Keratinocyte (primary cell): ENCODE data around the gene MAP2K5. TPM values are rescaled to one million over a fixed set of nuclear protein-coding genes. Genes with fewer than 3 reads are reported as not detected.

ENCODE experiments used
- DNase-seq: peaks from one replicate; pipeline ENCODE4 v3.0.0-alpha.2; 2011; ENCODE audit warnings: low read depth, missing footprints, low spot score
- FAIRE-seq: peaks from 2 replicates; lab custom pipeline; 2011; peaks lifted over from hg19 to GRCh38; lab: Jason Lieb, UNC
- H2AFZ ChIP-seq: 2 replicates; pipeline ENCODE4 v1.6.0; 2012; ENCODE audit warnings: low read length, control low read depth, inconsistent platforms; ENCODE audit not compliant: control insufficient read depth
- H3K27ac ChIP-seq: 2 replicates; pipeline ENCODE4 v1.5.1; 2011; ENCODE audit warnings: low read length; ENCODE audit not compliant: control insufficient read depth, insufficient read depth
- H3K27me3 ChIP-seq: 3 replicates; pipeline ENCODE4 v1.6.0; 2011; ENCODE audit warnings: low read length; ENCODE audit not compliant: control insufficient read depth, insufficient read depth; ENCODE audit errors: extremely low read depth
- H3K36me3 ChIP-seq, 2 experiments: 2 replicates in 1 of 2; 3 replicates in 1 of 2; pipeline ENCODE4 v1.5.1; 2011; ENCODE audit warnings: low read length in 2 of 2, mild to moderate bottlenecking in 1 of 2; ENCODE audit not compliant: control insufficient read depth in 2 of 2, insufficient read depth in 2 of 2; ENCODE audit errors: extremely low read depth in 1 of 2
- H3K4me1 ChIP-seq: 3 replicates; pipeline ENCODE4 v1.5.1; 2011; ENCODE audit warnings: low read length; ENCODE audit not compliant: control insufficient read depth, insufficient read depth; ENCODE audit errors: extremely low read depth
- H3K4me2 ChIP-seq: 3 replicates; pipeline ENCODE4 v1.6.0; 2011; ENCODE audit warnings: low read depth, low read length; ENCODE audit not compliant: control insufficient read depth, insufficient read depth; ENCODE audit errors: extremely low read depth
- H3K4me3 ChIP-seq, 3 experiments: fragments of 200-600 bp in 1 of 3; sonication (generic) in 1 of 3; 2 replicates in 2 of 3; 3 replicates in 1 of 3; pipeline ENCODE4 v1.5.1; 2011 to 2016; ENCODE audit warnings: low read length in 3 of 3, mild to moderate bottlenecking in 3 of 3, control low read depth in 2 of 3, inconsistent platforms in 1 of 3, low read depth in 1 of 3, mixed read lengths in 1 of 3, mixed run types in 1 of 3, moderate library complexity in 1 of 3; ENCODE audit not compliant: control insufficient read depth in 2 of 3, insufficient read depth in 2 of 3; ENCODE audit errors: extremely low read depth in 1 of 3
- H3K79me2 ChIP-seq: 2 replicates; pipeline ENCODE4 v1.6.0; 2012; ENCODE audit warnings: low read length; ENCODE audit not compliant: control insufficient read depth, insufficient read depth
- H3K9ac ChIP-seq: 3 replicates; pipeline ENCODE4 v1.6.0; 2011; ENCODE audit warnings: low read length; ENCODE audit not compliant: control insufficient read depth, insufficient read depth; ENCODE audit errors: extremely low read depth
- H3K9me1 ChIP-seq: 3 replicates; pipeline ENCODE4 v1.6.0; 2011; ENCODE audit warnings: low read length; ENCODE audit not compliant: control insufficient read depth, insufficient read depth; ENCODE audit errors: extremely low read depth
- H3K9me3 ChIP-seq: 2 replicates; pipeline ENCODE4 v1.5.1; 2012; ENCODE audit warnings: low read depth, low read length; ENCODE audit not compliant: control insufficient read depth
- H4K20me1 ChIP-seq: 3 replicates; pipeline ENCODE4 v1.6.0; 2011; ENCODE audit warnings: low read length; ENCODE audit not compliant: control insufficient read depth, insufficient read depth; ENCODE audit errors: extremely low read depth
- CTCF ChIP-seq, 3 experiments: IDR thresholded peaks in 1 of 3; conservative IDR thresholded peaks in 1 of 3; optimal IDR thresholded peaks in 1 of 3; 2 replicates in 2 of 3; 3 replicates in 1 of 3; pipeline versions ENCODE3 to v1.5.1; 2011; ENCODE audit warnings: low read length in 3 of 3, mild to moderate bottlenecking in 3 of 3, moderate library complexity in 2 of 3, control low read depth in 1 of 3, inconsistent platforms in 1 of 3; ENCODE audit not compliant: insufficient read depth in 2 of 3; ENCODE audit errors: extremely low read depth in 1 of 3
- EZH2 ChIP-seq: IDR thresholded peaks from one replicate; pipeline ENCODE4 v1.6.1; 2012; ENCODE audit warnings: inconsistent platforms, mild to moderate bottlenecking, low read length, moderate library complexity
- dilution Hi-C: fragments of 300-500 bp; cut with MboI; formaldehyde crosslinking; loops from one replicate; pipeline ENCODE4 v1.7.0; 2020; ENCODE audit warnings: low sequenced_read_pairs; ENCODE audit not compliant: extremely low pct_ligation_motif_present
- polyA plus RNA-seq, 5 experiments: library from polyadenylated mRNA; depleted of rRNA in 3 of 5; stranded (reverse) in 3 of 5; stranded (forward) in 1 of 5; unstranded in 1 of 5; fragments of >200 nt; gene quantifications; 1 replicate in 1 of 5; 2 replicates in 3 of 5; 3 replicates in 1 of 5; pipeline versions ENCODE4 v1.2.1 to v1.2.3, GENCODE V29; 2011 to 2012; ENCODE audit warnings: missing spikeins in 2 of 5, low read depth in 1 of 5, low replicate concordance in 1 of 5

MAP2K5 gene
- polyA plus RNA-seq, 1 donor (not counting 4 experiments of a cell fraction or from before 2014, with no cell fraction given) = 3.6 TPM

DNA sequence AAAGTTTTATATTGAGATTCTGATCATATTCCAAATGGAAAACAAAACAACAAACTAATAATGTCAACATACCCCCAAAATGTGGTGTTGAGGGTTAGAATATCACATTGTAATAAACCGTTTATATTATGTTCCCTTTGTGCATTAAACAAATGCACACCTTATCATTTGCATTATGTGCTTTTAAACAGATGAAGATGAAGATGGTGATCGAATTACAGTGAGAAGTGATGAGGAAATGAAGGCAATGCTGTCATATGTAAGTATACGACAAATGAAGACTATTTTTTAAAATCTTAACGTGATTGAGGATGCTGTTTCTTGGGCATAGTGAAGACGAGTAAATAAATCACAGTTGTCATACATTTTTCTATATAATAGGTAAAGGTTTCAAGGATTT lies 20.6 kb downstream of the MAP2K5 start:
- dilution Hi-C loops = no loop called here

DNA sequence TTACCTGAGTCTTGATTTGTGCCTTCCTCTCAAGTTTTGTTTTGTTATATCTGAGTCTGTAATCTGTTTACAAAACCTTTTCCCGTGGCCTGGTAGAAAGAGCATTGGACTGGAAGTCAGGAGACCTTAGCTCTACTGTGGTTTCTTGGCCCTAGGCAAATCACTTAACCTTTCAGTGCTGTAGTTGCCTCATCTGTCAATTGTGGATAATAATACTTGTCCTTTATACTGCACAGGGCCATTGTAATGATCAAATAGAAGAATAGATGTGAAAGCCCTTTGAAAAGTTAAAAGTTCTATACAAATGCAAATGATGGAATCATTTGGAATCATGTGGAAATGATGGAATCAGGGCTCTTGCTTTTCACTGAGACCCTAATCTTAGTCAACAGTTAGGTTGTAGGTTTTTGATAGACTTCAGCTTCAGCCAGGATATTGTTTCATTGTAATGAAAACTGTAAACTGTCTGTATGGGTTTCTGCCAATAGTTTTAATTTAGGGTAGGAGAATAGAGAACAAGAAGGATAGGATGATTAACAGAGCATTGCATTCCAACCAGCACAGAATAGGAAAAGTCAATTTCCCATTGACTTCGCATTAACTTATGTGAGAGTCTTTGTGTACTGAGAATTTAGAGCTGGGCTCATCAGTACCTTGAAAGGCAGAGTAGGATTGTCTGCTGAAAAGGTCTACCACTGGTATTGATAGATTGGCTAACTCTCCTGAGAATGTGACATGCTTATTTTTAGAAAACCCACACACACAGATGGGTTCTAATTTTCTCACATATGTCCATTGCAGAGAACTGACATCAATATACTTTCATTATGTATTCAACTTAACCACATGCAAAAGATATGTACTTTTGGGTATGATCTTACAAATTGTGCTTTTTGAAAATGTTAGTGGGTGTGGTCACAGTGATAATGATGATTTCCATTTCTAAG lies 21.8 kb downstream of the MAP2K5 start:
- no peak overlapping the region for H3K4me2 ChIP-seq
- peaks cover 0 to 4% of the 10 kb centered on the region in 2 experiments for H3K36me3 ChIP-seq
- TF ChIP-seq EZH2 = no peak
- TF ChIP-seq CTCF (optimal IDR thresholded peaks at IDR 0.05 in 1 of 3, IDR thresholded peaks at IDR 0.05 in 1 of 3, conservative IDR thresholded peaks at IDR 0.05 in 1 of 3; ENCODE audit: extremely low read depth in 1 of 3, insufficient read depth in 2 of 3, low read length in 3 of 3) = no peak
- H3K79me2 ChIP-seq = no peaks in the 10 kb centered on the region
- H4K20me1 ChIP-seq = no peaks in the 10 kb centered on the region
- H3K9me1 ChIP-seq = no peaks in the 10 kb centered on the region
- H3K9ac ChIP-seq = no peak overlapping the region
- DNase-seq (no peak), FAIRE-seq (no peak)
- no peaks in the 10 kb centered on the region for H3K9me3 ChIP-seq
- no peak overlapping the region for H2AFZ ChIP-seq
- H3K27ac ChIP-seq = no peak overlapping the region
- no peaks in the 10 kb centered on the region for H3K27me3 ChIP-seq
- H3K4me3 ChIP-seq = no peak overlapping the region
- H3K4me1 ChIP-seq = no peaks in the 10 kb centered on the region
- dilution Hi-C loops = no loop called here

More for the DNA sequence above, 20.6 kb downstream of the MAP2K5 start:
- peaks cover 0 to 4% of the 10 kb centered on the region in 2 experiments for H3K36me3 ChIP-seq
- no peak overlapping the region for H2AFZ ChIP-seq
- no peaks in the 10 kb centered on the region for H4K20me1 ChIP-seq
- no peaks in the 10 kb centered on the region for H3K9me3 ChIP-seq
- FAIRE-seq (no peak), DNase-seq (no peak)
- H3K79me2 ChIP-seq = no peaks in the 10 kb centered on the region
- H3K4me2 ChIP-seq = no peak overlapping the region
- no peaks in the 10 kb centered on the region for H3K4me1 ChIP-seq
- no peak overlapping the region for H3K9ac ChIP-seq
- no peak overlapping the region for H3K4me3 ChIP-seq
- no peaks in the 10 kb centered on the region for H3K9me1 ChIP-seq
- no peak overlapping the region for H3K27ac ChIP-seq
- TF ChIP-seq CTCF (optimal IDR thresholded peaks at IDR 0.05 in 1 of 3, IDR thresholded peaks at IDR 0.05 in 1 of 3, conservative IDR thresholded peaks at IDR 0.05 in 1 of 3; ENCODE audit: extremely low read depth in 1 of 3, insufficient read depth in 2 of 3, low read length in 3 of 3) (no peak), EZH2 (no peak)
- H3K27me3 ChIP-seq = no peaks in the 10 kb centered on the region
